NCI-H1436 (cell line): ENCODE measurements around the gene CLSTN1.
"Not testable (repeated sequence)": the region's sequence is repeated elsewhere in the genome, so short reads cannot be mapped to it uniquely, and the experiment has no call there.

Experiments used
- DNase-seq: peaks from one replicate; lab custom pipeline; 2025; lab: John Stamatoyannopoulos, UW

The CLSTN1 gene

DNA sequence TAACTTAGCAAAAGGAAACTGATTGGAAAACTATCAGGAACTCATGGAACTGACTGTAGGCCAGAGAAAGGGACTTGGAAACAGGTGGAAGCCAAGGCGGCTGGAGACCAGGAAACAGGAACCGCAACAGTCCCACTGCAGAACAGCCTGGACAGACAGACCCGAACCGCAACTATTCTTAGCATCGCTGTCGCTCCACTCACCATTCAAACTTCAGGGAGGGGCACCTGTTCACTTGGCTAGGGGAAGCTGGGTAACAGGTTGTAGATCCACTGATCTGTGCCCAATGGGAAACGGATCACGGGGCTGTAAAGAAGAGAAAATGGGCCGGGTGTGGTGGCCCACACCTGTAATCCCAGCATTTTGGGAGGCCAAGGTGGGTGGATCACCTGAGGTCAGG lies 61.9 kb downstream of the CLSTN1 start:
- no peak for DNase-seq

DNA sequence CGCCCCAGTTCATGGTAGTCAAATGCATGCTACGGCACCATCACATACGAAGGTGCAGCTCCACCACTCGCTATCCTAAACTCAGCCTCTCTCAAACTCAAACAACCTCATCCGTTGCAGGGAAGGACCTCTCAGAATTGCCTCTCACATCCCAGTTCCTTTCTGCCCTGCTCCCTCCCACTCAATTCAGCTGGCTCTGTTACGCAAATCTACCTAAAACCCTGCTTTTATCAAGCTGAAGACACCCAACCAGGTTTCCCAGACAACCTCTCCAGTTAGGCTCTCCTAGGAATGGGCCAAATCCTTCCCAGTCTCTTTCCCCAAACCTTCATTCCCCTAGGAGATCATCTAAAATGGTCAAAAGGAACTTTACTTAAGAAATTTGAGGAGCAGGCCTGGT lies 62.9 kb downstream of the CLSTN1 start:
- DNase-seq, result no peak

DNA sequence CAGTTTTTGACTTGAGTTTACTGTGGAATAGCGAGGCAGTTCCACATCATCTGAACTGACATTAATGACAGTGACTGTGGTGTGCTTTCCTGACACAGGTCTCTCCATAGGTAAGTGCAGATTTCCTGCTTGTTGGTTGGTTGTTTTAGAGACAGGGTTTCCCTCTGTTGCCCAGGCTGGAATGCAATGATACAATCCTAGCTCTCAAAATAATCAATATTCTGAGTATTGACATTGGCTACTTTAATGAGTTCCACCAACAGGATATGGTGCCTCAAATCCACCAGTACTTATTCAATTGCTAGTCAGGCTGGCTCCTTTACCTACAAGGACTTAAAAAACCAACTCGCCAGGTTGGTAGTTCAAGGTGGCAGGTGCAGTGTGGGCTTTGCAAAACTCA lies 63.8 kb downstream of the CLSTN1 start:
- DNase-seq, result no peak

- DNase-seq, result no peak
Measured at GRCh38 chr1:9758559-9759121, 65.1 kb downstream of the CLSTN1 start.

- no peak for DNase-seq
Measured at GRCh38 chr1:9755441-9755995, 68.2 kb downstream of the CLSTN1 start.

- DNase-seq, result no peak
Measured at GRCh38 chr1:9753121-9753531, 70.6 kb downstream of the CLSTN1 start.

DNA sequence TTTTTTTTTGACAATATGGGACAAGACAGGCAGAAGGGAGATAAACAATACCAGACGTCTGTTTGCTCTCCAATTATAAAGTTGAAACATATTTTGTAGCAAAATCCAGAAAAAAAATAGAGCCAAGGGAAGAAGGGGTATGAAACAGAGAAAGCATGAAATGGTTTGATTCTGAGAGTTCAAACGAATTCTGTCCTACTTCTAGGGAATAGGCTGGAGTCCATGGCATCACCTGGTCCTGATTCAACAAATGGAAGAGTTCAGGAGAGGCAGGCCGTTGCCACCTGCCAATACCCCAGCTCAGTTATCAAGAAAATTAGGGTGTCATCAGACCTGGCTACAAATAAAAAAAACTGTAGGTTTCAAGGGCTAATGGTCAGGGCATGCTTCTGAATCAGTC lies 71.8 kb downstream of the CLSTN1 start:
- DNase-seq, result no peak

DNA sequence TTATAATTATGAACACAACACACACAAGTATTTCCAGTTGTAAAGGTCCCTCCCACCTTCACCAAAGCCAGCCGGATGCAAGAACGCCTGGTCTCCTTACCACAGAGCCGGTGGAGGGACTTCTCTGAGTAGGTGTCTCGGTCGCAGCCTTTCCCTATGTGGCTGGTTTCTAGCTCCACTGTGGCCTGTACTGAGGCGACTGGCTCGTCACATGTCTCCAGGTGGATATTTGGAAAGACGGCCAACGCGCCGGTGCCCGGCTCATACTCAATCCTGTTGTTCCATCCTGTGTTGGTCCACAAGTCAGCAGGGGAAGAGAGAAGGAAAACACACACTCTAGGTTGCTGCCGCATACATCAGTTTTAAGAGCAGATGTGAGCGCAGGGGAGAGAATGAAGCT lies 74.4 kb downstream of the CLSTN1 start:
- no peak for DNase-seq

DNA sequence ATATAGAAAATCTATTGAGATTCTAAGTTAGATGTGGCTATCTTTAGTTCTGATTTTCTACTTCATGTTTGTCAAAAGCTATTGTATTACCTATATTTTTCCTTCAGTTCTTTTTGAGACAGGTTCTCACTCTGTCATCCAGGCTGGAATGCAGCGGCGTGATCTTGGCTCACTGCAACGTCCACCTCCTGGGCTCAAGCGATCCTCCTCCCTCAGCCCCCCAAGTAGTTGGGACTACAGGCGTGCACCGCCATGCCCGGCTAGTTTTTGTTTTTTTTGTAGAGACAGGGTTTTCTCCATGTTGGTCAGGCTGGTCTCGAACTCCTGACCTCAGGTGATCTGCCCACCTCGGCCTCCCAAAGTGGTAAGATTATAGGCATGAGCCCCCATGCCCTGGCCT lies 75.4 kb downstream of the CLSTN1 start:
- DNase-seq, result not testable (repeated sequence)

DNA sequence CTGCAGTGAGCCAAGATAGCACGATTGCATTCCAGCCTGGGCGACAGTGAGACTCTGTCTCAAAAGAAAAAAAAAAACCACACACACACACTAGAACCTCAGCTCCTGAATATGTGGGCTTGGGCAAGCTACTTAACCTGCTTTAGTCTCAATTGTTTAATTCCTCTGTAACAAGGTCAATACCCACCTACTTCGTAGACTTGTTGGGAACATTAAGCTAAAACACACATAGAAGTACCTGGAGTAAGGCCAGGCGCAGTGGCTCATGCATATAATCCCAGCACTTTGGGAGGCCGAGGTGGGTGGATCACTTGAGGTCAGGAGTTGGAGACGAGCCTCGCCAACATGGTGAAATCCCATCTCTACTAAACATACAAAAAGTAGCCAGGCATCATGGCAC lies 77.1 kb downstream of the CLSTN1 start:
- DNase-seq, result no peak

DNA sequence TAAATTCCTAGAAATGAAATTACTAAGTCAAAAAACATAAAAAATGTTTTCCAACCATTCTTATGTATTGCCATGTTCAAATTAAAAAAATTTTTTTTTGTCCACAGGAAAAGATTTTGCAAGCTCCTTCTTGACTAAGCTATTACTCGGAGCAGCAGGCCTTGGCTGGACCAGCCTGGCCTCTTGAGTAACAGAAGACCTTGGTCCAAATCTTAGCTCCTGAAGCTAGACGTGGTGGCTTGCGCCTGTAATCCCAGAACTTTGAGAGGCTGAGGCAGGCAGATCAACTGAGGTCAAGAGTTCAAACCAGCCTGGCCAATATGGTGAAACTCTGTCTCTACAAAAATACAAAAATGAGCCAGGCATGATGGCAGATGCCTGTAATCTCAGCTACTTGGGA lies 77.6 kb downstream of the CLSTN1 start:
- no peak for DNase-seq

GRCh38 chr1:9744106-9744799 lies 79.5 kb downstream of the CLSTN1 start:
- no peak for DNase-seq

GRCh38 chr1:9737671-9738070 lies 86.1 kb downstream of the CLSTN1 start:
- DNase-seq, result no peak

GRCh38 chr1:9737057-9737456 lies 86.7 kb downstream of the CLSTN1 start:
- no peak for DNase-seq

- DNase-seq, result no peak
Measured at GRCh38 chr1:9736241-9736640, 87.5 kb downstream of the CLSTN1 start.

DNA sequence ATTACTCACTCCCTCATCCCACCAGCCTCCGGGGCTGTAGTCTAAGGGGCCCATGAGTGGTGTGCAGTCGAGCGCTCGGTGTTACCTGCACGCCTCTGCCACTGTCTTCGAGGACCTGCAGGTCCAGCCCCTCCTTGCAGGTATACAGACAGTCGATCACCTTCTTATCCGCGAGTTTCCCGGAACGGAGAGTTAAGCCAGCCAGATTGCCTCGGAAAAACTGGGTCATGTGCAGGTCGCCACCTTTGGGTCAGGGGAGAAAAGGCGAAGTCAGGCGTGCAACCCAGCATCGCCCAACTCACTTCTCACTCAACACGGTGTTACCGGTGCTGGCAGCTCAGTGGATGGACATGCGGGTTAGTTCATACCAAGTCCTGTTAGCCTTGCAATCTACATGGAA lies 88.0 kb downstream of the CLSTN1 start:
- DNase-seq, result no peak

DNA sequence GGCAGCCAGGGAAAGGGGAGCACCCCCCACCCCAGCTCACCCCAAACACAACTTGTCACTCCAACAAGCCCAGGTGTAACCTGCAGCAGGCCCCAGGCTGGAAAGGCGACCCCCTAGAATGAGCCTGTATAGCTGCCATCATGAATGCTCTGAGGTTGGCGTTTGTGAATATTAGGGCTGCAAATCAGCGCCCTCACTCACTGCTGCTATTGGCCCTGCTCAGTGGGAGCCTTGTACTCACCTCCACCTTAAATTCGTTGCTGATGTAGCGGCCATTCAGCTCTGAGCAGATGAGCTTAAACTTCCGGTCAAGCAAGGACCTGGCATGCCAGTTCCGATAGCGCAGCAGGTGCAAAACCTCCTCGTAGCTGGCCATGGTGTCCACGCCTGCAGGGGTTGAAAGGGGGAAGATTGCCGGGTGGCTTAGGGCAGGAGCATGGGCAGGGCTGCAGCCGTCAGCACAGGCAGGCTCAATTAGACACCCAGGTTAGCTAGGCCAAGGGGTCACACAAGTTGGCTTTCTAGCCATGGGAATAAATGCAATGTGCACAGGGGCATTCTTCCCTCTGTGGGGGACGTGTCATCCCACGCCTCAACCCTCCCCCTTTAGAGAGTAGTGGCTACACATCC lies 90.5 kb downstream of the CLSTN1 start:
- no peak for DNase-seq

- no peak for DNase-seq
Measured at GRCh38 chr1:9732123-9732971, 91.4 kb downstream of the CLSTN1 start.

- DNase-seq, result no peak
Measured at GRCh38 chr1:9731561-9731960, 92.2 kb downstream of the CLSTN1 start.

GRCh38 chr1:9731051-9731537 lies 92.7 kb downstream of the CLSTN1 start:
- DNase-seq, result no peak

DNA sequence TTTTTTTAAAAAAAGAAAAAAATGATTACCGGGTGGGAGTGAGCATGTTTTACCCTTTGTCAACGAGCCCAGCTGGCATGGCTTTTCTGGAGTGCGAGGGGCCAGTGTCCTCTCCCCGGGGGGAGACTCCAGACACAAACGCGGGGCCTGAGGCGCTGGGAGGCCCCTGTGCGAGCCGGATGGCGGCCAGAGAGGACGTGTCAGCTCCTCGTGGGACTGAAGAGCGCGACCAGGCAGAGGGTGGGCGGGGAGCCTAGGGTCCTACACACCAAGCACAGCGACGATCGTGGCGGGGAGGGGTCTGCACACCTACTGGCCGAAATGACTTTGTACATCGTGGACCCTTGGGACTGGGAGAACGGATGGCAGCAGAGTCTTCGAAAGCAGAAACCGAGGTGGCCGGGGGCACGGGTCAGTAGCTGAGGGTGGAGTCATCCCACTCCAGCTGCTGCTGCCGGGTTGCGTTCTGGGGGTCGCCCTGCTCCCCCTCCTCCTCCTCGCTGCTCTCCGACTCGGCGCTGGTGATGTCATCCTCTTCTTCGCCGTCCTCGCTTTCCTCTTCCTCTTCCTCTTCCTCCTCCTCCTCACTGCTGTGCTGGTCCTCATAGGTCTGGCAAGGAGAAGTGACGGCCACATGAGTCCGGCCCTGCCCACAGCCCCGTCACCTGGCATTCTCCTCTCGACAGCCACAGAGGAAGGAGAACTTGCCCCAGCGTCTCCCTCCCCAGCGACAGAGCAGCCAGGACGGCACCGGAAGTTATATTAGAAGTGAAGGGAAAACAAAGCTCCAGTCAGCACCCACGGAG lies 93.5 kb downstream of the CLSTN1 start:
- DNase-seq, result no peak
